NCI-H2227 treated with DMSO at 0.1 percent for 48 hours (cell line): Measurements from ENCODE around the gene INTS14.

ENCODE experiments used
- DNase-seq: peaks from one replicate; lab custom pipeline; 2025; lab: John Stamatoyannopoulos, UW

The INTS14 gene

DNA sequence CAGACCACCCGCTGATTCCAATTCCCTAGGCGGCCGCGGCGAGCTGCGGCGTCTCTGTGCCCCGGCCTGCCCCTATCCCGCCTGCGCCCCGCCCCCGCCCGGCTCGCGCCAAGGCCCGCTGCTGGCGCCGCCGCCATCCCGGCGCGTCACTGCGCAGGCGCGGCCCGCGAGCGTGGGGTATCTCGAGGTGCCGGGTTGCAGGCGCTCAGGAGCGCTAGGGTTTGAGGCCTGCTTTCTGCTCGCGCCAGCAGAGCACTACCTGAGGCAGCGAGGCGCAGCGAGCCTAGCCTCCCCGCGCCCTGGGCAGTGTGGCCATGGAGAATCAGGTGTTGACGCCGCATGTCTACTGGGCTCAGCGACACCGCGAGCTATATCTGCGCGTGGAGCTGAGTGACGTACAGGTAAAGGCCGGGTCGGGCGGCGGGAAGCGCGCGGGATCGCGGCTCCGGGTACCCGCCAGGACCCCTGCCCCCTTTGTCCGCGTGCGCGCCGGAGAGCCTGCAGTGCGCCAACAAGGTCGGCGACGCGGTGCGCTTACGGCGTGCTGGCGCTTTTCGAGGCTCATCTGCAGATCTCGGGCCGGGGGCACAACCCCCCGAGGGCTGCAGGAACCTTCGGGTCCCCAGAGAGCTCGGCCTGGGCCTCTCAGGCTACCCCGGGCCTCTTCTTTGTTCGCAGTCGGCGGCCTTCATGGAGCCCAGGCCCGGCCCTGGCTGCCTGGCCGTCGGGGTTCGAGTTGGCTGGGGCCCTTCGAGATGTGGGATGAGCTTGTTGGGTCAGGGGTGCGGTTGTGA is 80.4 kb downstream of the INTS14 start, which contains the start of gene HACD3:
TSS of gene HACD3 (plus strand) at position 146 of the 794 bp plus-strand sequence. CDS start at position 315, 169 bp downstream.
- DNase-seq, result peak; percentile 74

DNA sequence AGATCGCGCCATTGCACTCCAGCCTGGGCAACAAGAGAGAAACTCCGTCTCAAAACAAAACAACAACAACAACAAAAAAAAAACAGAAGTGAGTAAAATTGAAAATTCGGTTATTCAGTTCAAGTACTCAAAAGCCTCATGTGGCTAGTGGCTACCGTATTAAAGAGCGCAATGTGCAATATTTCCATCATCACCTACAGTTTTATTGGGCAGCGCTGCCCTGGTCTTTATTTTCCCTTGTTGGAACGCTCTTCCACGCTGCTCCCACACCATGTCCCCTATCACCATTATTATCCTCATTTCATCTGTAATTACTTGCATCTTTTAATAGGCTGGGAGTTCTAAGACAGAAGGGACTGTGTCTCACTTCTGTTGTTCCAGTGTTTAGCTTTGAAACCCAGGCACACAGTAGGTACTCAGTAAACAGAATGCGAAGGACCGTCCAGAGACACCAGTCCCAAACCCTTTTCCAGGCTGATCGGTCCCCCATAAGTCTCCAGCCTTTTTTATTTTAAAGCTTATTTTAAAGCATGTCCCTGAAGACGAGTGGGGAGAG is 81.1 kb downstream of the INTS14 start:
- DNase-seq, result peak; percentile 26
